ENCODE results near the gene HIPK1.
"Not testable (repeated sequence)": the region's sequence is repeated elsewhere in the genome, so short reads cannot be mapped to it uniquely, and the experiment has no call there.

DNA sequence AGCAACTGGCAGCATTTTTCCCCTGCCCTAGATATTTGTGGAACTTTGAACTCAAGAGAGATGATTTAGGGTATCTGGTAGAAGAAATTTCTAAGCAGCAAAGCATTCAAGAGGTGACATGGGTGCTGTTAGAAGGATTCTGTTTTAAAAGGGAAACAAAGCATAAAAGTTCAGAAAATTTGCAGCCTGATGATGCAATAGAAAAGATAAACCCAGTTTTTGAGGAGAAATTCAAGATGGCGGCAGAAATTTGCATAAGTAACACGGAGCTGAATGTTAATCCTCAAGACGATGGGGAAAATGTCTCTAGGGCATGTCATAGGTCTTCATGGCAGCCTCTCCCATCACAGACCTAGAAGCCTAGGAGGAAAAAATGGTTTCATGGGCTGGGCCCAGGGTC lies 90.6 kb downstream of the HIPK1 start:
- TF ChIP-seq HMGA2 (CRISPR knock-in tag; IDR thresholded peaks at IDR 0.05); TEAD1 (CRISPR knock-in tag; IDR thresholded peaks at IDR 0.05); ELF4 (CRISPR knock-in tag; IDR thresholded peaks at IDR 0.05; ENCODE audit: low read depth); NFYB (CRISPR knock-in tag; conservative IDR thresholded peaks at IDR 0.05; ENCODE audit: low read depth); FOXP1 (CRISPR knock-in tag; IDR thresholded peaks at IDR 0.05; ENCODE audit: borderline replicate concordance); CREB1 (CRISPR knock-in tag; IDR thresholded peaks at IDR 0.05): not testable (repeated sequence)
- TF ChIP-seq, protein P1, sequence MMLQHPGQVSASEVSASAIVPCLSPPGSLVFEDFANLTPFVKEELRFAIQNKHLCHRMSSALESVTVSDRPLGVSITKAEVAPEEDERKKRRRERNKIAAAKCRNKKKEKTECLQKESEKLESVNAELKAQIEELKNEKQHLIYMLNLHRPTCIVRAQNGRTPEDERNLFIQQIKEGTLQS (CRISPR knock-in tag; conservative IDR thresholded peaks at IDR 0.05) = not testable (repeated sequence)
- TF ChIP-seq, protein P2, sequence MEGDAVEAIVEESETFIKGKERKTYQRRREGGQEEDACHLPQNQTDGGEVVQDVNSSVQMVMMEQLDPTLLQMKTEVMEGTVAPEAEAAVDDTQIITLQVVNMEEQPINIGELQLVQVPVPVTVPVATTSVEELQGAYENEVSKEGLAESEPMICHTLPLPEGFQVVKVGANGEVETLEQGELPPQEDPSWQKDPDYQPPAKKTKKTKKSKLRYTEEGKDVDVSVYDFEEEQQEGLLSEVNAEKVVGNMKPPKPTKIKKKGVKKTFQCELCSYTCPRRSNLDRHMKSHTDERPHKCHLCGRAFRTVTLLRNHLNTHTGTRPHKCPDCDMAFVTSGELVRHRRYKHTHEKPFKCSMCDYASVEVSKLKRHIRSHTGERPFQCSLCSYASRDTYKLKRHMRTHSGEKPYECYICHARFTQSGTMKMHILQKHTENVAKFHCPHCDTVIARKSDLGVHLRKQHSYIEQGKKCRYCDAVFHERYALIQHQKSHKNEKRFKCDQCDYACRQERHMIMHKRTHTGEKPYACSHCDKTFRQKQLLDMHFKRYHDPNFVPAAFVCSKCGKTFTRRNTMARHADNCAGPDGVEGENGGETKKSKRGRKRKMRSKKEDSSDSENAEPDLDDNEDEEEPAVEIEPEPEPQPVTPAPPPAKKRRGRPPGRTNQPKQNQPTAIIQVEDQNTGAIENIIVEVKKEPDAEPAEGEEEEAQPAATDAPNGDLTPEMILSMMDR (IDR thresholded peaks at IDR 0.05) = not testable (repeated sequence)
- TF ChIP-seq, protein P3, sequence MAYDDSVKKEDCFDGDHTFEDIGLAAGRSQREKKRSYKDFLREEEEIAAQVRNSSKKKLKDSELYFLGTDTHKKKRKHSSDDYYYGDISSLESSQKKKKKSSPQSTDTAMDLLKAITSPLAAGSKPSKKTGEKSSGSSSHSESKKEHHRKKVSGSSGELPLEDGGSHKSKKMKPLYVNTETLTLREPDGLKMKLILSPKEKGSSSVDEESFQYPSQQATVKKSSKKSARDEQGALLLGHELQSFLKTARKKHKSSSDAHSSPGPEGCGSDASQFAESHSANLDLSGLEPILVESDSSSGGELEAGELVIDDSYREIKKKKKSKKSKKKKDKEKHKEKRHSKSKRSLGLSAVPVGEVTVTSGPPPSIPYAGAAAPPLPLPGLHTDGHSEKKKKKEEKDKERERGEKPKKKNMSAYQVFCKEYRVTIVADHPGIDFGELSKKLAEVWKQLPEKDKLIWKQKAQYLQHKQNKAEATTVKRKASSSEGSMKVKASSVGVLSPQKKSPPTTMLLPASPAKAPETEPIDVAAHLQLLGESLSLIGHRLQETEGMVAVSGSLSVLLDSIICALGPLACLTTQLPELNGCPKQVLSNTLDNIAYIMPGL (CRISPR knock-in tag; IDR thresholded peaks at IDR 0.05) = not testable (repeated sequence)

All from WTC11 (cell line).